HepG2 (cell line): ENCODE results near the gene RHO. TPM values are rescaled to one million over a fixed set of nuclear protein-coding genes. Genes with fewer than 3 reads are reported as not detected.

ENCODE experiments used
- ATAC-seq: fragments of 200-7000 bp; cut with Tn5 transposase; 3 replicates; pipeline ENCODE4 v1.9.1; 2020; ENCODE audit warnings: mild to moderate bottlenecking, moderate library complexity
- BruUV-seq: library from RNA; stranded (reverse); fragments of 400-500 nt; replicated peaks from 2 replicates; lab custom pipeline; 2021; lab: Mats Ljungman, UMichigan
- CTCF ChIA-PET: fragments of 300-600 bp; formaldehyde crosslinking; extraction: SDS; loops from one replicate; lab custom pipeline; 2021; ENCODE audit warnings: low total read pairs, inconsistent platforms, low intra/inter-chr PET ratio; lab: Yijun Ruan, JAX
- POLR2A ChIA-PET: fragments of 350-600 bp; sonication (Branson Sonifier 250); formaldehyde crosslinking; loops from one replicate; lab custom pipeline; 2020; ENCODE audit warnings: antibody characterized with exemption, inconsistent platforms; lab: Yijun Ruan, JAX
- DNase-seq: peaks from one replicate; pipeline ENCODE4 v3.0.0-alpha.2; 2015; ENCODE audit warnings: low spot score
- FAIRE-seq: peaks from 3 replicates; lab custom pipeline; 2011; peaks lifted over from hg19 to GRCh38; lab: Jason Lieb, UNC
- H2AFZ ChIP-seq: one replicate; pipeline ENCODE4 v1.6.1; 2011; ENCODE audit warnings: low read length, inconsistent platforms
- H3K27ac ChIP-seq: fragments of 300-600 bp; 3 replicates; pipeline ENCODE4 v1.8.0; 2011; ENCODE audit warnings: mixed run types, mild to moderate bottlenecking, mixed read lengths, low read length, inconsistent platforms; ENCODE audit not compliant: insufficient read depth; ENCODE audit errors: extremely low read length
- H3K27me3 ChIP-seq, 2 experiments: fragments of 200-600 bp in 1 of 2; 2 replicates in 1 of 2; 3 replicates in 1 of 2; pipeline versions ENCODE4 v1.6.0 to v1.8.0; 2011; ENCODE audit warnings: low read length in 2 of 2, mild to moderate bottlenecking in 2 of 2, moderate library complexity in 2 of 2, inconsistent platforms in 1 of 2; ENCODE audit not compliant: insufficient read depth in 2 of 2, control insufficient read depth in 1 of 2
- H3K36me3 ChIP-seq, 2 experiments: fragments of 200-600 bp in 1 of 2; replicated peaks in 1 of 2; 2 replicates in 1 of 2; 3 replicates in 1 of 2; pipeline versions ENCODE4 v1.5.1 to v1.8.0; 2011; ENCODE audit warnings: low read length in 2 of 2, inconsistent platforms in 1 of 2; ENCODE audit not compliant: insufficient read depth in 2 of 2, control insufficient read depth in 1 of 2
- H3K4me1 ChIP-seq: 2 replicates; pipeline ENCODE4 v1.5.1; 2012; ENCODE audit warnings: low read length, inconsistent platforms; ENCODE audit not compliant: insufficient read depth
- H3K4me2 ChIP-seq: 2 replicates; pipeline ENCODE4 v1.6.0; 2011; ENCODE audit warnings: low read depth, low read length, inconsistent platforms
- H3K4me3 ChIP-seq, 3 experiments: fragments of 200-600 bp in 1 of 3; sonication (generic), shearing (Covaris generic) in 1 of 3; replicated peaks in 1 of 3; 2 replicates each; pipeline ENCODE4 v1.5.1; 2011 to 2016; ENCODE audit warnings: low read length in 3 of 3, inconsistent platforms in 2 of 3, low read depth in 2 of 3, mild to moderate bottlenecking in 2 of 3, control low read depth in 1 of 3, mixed read lengths in 1 of 3; ENCODE audit not compliant: insufficient read depth in 1 of 3
- H3K79me2 ChIP-seq: one replicate; pipeline ENCODE4 v1.6.1; 2011; ENCODE audit warnings: low read length, inconsistent platforms; ENCODE audit not compliant: insufficient read depth
- H3K9ac ChIP-seq: 2 replicates; pipeline ENCODE4 v1.6.0; 2011; ENCODE audit warnings: mild to moderate bottlenecking, low read depth, low read length, inconsistent platforms; ENCODE audit not compliant: insufficient read depth
- H3K9me3 ChIP-seq: 2 replicates; pipeline ENCODE4 v1.5.1; 2012; ENCODE audit warnings: mild to moderate bottlenecking, low read length
- H4K20me1 ChIP-seq: 2 replicates; pipeline ENCODE4 v1.6.0; 2011; ENCODE audit warnings: inconsistent platforms, mild to moderate bottlenecking, low read length, moderate library complexity; ENCODE audit not compliant: insufficient read depth
- MBD4 ChIP-seq: IDR thresholded peaks from 2 replicates; pipeline ENCODE4 v1.6.1; 2012; ENCODE audit warnings: low read length, inconsistent platforms, borderline replicate concordance
- MTF1 ChIP-seq: sonication (generic); formaldehyde crosslinking; IDR thresholded peaks from 2 replicates; pipeline ENCODE4 v1.5.0; 2020; ENCODE audit warnings: missing genetic modification reagents
- NCOR1 ChIP-seq: fragments of 200-600 bp; sonication (generic); IDR thresholded peaks from 2 replicates; pipeline ENCODE4 v1.7.0; 2017; ENCODE audit warnings: antibody characterized with exemption, low read length, borderline replicate concordance
- RARA ChIP-seq: IDR thresholded peaks from 2 replicates; pipeline ENCODE4 v1.6.1; 2016; ENCODE audit warnings: missing genetic modification reagents, missing compliant biosample characterization
- TFDP2 ChIP-seq: sonication (generic); formaldehyde crosslinking; IDR thresholded peaks from 2 replicates; pipeline ENCODE4 v1.4.0; 2020; ENCODE audit warnings: missing genetic modification reagents
- ZZZ3 ChIP-seq: sonication (generic); formaldehyde crosslinking; IDR thresholded peaks from 2 replicates; pipeline ENCODE4 v1.4.0; 2020; ENCODE audit warnings: missing genetic modification reagents, mild to moderate bottlenecking, borderline replicate concordance
- WGBS: methylation state at CpG from one replicate; pipeline ENCODE4 v1.1.6; 2017; ENCODE audit warnings: low lambda C conversion rate; 5-methylcytosine and 5-hydroxymethylcytosine counted together
- in situ Hi-C: cut with HindIII; loops from 2 replicates; pipeline ENCODE4 v1.10.0; 2017; ENCODE audit warnings: low pct_unique_long_range_greater_than_20kb; ENCODE audit not compliant: extremely low pct_ligation_motif_present
- intact Hi-C: fragments of 100-400 bp; cut with micrococcal nuclease; formaldehyde crosslinking; loops from one replicate; pipeline ENCODE4 v1.10.0; 2022; ENCODE audit not compliant: unreplicated experiment
- polyA plus RNA-seq, 8 experiments: library from polyadenylated mRNA; depleted of rRNA in 3 of 8; stranded (reverse) in 7 of 8; unstranded in 1 of 8; fragments of >200 nt; fragmentation: Illumina TruSeq in 4 of 8; extraction: Trizol in 4 of 8; gene quantifications; 2 replicates each; pipeline versions ENCODE4 v1.2.1 to v1.2.3, GENCODE V29; 2011 to 2016; ENCODE audit warnings: low read depth in 4 of 8, missing spikeins in 1 of 8, mixed read lengths in 1 of 8; ENCODE audit not compliant: insufficient read depth in 1 of 8
- total RNA-seq, 5 experiments: library from RNA; depleted of rRNA; stranded (reverse); fragments of >200 nt; fragmentation: Illumina TruSeq; extraction: Trizol; gene quantifications; 2 replicates each; pipeline ENCODE4 v1.2.3, GENCODE V29; 2016; ENCODE audit warnings: low read depth in 1 of 5

The RHO gene
- total and polyA plus RNA-seq, 2 of the 13 experiments (the other 11 are each of a cell fraction or from before 2014, with no cell fraction given) = not detected

- DNase-seq = no peak
- BruUV-seq = no TSS peak
- FAIRE-seq = no peak
- no peak for ATAC-seq
- peaks cover 50% of the 10 kb centered on the region for H3K4me1 ChIP-seq
- no peak overlapping the region for H3K27ac ChIP-seq
- intact Hi-C loops (loop anchor here (10.0 kb wide), 1 partner anchor 60 kb away; no protein-coding TSS in a partner anchor), in situ Hi-C loops (no loop called here)
- WGBS = 95% methylated on average over 10 of the region's 15 CpGs
- H3K27me3 ChIP-seq = no peaks in the 10 kb centered on the region; a peak in 1 of 5 replicates
- no peak for TF ChIP-seq NCOR1
- no peak for TF ChIP-seq MBD4
- TF ChIP-seq MTF1 = no peak
- TF ChIP-seq RARA (CRISPR knock-in tag) = no peak
- no peak for TF ChIP-seq TFDP2
- no peak for TF ChIP-seq ZZZ3 (CRISPR knock-in tag)
- no peak overlapping the region for H3K4me3 ChIP-seq
- no peaks in the 10 kb centered on the region for H3K79me2 ChIP-seq
- H3K4me2 ChIP-seq = no peak overlapping the region
- no peak overlapping the region for H3K9ac ChIP-seq
- H3K9me3 ChIP-seq = no peaks in the 10 kb centered on the region
- ChIA-PET CTCF (no interaction called here), POLR2A (interaction anchor here (1.0 to 2.2 kb wide), 4 partner anchors 8 to 65 kb away, joined by 3 to 11 read pairs (median 4); no protein-coding TSS in a partner anchor)
- H4K20me1 ChIP-seq = no peaks in the 10 kb centered on the region
- H2AFZ ChIP-seq = no peak overlapping the region
- H3K36me3 ChIP-seq = peaks cover 7 to 12% of the 10 kb centered on the region in 2 experiments; a peak in 3 of 5 replicates
Observed at GRCh38 chr3:129555153-129555550, 26.7 kb downstream of the RHO start.
